GM19328 (cell line): Measurements from ENCODE around the gene LTBP2.

Experiments used
- ATAC-seq: cut with Tn5 transposase; IDR thresholded peaks from one replicate; pipeline ENCODE4 v1.9.1; 2021; ENCODE audit warnings: mild to moderate bottlenecking, moderate library complexity; ENCODE audit not compliant: unreplicated experiment

Gene LTBP2

GRCh38 chr14:74509587-74510222 is 102.3 kb downstream of the LTBP2 start:
- no peak for ATAC-seq

GRCh38 chr14:74508844-74509428 is 103.1 kb downstream of the LTBP2 start:
- ATAC-seq: no peak

- no peak for ATAC-seq
Observed at GRCh38 chr14:74508292-74508731, 103.7 kb downstream of the LTBP2 start.

GRCh38 chr14:74507840-74508239 is 104.2 kb downstream of the LTBP2 start:
- no peak for ATAC-seq

GRCh38 chr14:74507085-74507484 is 105.0 kb downstream of the LTBP2 start:
- no peak for ATAC-seq

DNA sequence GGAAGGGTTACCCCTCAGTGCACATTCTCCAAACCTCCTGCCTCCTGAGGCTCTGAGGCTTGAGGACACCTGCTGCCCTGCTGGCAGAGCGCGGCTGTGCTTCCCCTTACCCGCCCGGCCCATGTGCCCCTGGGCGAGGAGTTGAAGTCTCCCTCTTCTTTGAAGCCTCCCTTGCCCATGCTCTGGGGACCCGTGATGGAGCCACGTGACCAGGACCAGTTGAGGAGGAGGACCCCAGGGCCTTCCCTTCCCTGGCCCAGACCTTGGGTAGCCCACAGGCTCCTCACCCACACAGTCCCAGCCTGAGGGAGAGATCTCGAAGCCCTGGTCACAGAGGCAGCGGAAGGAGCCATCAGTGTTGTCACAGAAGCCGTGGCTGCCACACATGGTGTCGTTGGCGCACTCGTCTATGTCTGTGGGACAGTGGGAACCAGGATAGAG is 105.6 kb downstream of the LTBP2 start:
- ATAC-seq: no peak

DNA sequence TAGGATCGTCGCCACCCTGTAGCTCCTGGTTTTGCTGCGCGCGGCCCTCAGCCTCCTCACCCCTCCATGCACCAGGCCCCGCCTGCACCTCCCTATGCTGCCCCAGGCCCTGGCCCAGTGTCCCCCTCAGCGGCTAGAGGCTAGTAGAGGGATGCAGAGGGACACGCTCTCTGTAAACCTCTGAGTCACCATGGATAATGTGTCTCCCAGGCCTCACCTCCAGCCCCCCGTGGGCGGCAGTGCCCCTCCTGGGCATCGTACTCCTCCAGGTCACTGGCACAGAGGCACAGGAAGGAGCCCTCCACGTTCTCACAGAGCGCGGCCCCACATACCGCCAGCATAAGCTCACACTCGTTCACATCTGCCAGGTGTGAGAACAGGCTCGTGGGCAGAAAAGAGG is 106.2 kb downstream of the LTBP2 start:
- no peak for ATAC-seq

DNA sequence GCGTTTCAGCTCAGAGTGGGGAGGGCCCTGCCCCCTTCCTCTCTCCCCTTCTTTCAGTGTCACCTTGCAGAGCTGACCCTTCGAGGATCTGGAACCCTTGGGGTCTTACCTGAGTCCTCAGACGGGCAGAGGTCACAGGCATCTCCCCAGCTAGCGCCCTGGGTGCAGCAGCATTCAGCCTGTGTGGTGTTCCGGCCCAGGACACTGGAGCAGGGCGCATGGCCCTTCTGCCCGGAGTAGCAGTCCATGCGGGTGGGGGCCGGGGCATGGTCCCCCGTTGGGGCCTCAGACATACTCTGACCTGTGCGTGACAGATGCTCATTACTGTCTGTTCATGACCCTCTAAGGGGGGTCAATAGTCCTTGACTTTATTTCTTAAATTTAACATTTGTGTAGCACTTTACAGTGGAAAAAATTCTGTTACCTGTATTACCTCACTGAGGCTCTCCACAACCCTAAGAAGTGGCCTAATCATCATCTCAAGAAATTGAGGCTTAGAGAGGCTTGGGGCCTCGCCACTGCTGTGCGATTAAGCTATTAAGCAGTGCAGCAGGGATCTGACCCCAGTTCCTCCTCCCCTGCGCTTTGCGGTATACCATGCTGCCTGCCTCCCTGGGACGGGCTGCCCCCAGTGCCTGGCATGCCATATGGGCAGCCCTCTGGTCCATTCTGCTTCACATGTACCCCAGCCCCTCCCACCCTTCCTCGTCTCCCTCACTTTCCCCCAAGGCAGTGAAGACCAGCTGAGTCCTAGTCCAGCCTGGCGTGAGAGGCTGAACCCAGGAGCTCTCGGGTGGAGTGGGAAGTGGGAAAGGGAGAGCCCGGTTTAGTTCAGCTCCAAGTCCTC is 106.9 kb downstream of the LTBP2 start:
- no peak for ATAC-seq

- ATAC-seq: no peak
Observed at GRCh38 chr14:74504412-74504811, 107.6 kb downstream of the LTBP2 start.

DNA sequence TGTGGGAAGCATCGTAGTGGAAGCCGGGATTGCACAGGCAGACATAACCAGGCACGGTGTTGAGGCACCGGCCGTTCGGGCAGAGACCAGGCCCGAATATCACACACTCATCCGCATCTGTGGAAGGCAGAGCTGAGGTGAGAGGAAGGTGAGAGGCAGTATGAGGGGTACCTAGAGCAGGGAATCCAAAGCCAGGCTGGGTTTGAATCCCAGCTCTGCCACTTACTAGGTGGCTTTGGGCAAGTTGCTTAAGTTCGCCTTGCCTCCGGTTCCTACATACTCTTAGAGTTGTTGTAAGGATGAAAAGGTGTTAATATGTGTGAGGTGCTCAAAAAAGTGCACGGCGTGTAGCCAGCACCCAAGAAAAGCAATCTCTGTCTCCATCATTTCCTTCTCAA is 108.1 kb downstream of the LTBP2 start:
- ATAC-seq: no peak

GRCh38 chr14:74503291-74503937 is 108.6 kb downstream of the LTBP2 start:
- no peak for ATAC-seq

DNA sequence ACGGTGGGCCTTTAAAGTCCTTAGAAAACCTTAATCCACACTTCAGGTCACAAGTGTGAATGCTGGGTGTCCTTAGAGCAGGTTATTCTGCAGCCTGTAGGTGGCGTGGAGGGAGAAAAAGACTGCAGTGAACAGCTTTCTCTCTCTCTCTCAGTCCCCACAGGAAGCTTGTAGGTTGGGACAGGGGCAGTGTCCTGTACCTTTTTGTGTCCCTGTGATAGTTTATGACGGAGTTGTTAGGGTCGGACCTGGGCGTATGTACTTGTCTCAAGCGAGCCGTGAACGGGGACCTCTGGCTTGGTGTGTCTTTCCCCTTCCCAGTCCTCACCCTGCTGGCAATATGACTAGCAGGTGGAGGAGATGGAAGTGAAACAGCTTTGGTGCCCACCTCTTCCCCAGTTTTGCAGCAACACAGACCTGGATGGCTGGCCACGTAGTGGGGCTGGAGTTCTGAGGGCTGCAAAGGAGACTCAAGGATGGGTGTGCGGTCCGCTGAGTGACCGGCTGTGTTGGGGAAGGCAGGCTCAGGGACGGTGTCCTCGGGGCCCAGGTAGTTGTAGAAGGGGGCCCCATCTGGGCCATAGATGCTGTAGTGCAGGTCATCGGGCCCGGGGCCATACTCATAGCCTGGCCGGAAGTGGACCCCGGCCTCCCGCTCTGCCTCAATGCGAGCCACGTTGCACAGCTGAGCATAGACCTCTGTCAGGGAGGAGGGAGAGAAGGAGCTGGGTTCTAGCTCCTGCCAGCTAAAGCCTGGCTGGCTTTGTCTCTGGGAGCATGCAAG is 109.6 kb downstream of the LTBP2 start:
- ATAC-seq: no peak

- no peak for ATAC-seq
Observed at GRCh38 chr14:74501691-74502090, 110.3 kb downstream of the LTBP2 start.

GRCh38 chr14:74501135-74501614 is 110.9 kb downstream of the LTBP2 start:
- no peak for ATAC-seq

DNA sequence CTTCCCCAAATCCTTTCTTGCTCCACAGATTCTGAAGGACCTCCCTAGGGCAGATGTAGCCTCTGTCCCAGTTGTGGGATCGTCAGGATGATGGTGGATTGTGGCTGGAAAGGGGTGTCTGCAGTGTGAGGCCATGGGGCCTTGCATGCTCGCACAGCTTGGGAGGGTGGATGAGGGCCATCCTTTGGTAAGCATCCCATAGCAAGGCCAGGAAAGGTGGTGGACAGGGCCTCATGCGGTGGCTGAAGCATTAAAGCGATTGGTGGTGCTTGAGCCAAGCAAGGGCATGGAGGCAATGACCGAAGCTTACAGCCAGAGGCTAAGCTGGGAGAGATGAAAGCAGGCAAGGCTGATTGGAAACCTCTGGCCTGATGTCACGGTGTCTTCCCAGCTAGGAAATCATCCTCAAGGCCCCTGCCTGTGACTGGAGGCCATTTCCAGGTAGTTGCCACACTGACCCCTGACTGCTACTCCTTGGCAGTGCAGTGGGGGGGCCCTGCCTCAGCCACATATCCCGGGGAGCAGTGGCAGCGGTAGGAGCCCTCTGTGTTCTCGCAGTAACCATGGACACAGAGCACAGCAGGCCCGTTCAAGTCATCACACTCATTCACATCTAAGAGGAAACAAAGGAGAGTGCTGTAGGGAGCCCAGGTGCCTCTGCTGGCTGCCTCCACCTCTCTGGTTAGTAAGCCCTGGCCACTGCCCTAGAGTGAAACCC is 111.5 kb downstream of the LTBP2 start:
- ATAC-seq: no peak

DNA sequence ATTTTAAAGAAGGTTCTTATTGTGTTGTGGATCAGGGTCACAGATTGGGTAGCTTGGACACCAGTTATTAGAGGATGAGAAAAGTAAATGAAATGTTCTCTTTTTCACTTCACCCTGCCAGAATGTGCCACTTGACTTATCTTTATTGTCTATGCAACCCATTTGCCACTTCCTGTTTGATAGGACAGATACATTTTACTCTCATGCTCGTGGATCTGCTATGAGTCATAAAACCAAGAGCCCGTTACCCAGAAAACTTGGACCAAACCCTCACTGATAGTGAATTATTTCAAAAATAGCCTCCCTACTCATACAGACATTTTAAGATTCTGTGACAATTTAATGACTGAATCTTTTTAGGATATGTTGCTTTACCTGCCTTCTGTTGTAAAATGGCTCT is 116.7 kb downstream of the LTBP2 start:
- no peak for ATAC-seq

GRCh38 chr14:74493343-74494261 is 118.4 kb downstream of the LTBP2 start, which contains the start of gene ISCA2:
ISCA2 (plus strand) TSS chr14:74493765; CDS start chr14:74493775, 10 bp downstream.
- ATAC-seq: peak; percentile 87

DNA sequence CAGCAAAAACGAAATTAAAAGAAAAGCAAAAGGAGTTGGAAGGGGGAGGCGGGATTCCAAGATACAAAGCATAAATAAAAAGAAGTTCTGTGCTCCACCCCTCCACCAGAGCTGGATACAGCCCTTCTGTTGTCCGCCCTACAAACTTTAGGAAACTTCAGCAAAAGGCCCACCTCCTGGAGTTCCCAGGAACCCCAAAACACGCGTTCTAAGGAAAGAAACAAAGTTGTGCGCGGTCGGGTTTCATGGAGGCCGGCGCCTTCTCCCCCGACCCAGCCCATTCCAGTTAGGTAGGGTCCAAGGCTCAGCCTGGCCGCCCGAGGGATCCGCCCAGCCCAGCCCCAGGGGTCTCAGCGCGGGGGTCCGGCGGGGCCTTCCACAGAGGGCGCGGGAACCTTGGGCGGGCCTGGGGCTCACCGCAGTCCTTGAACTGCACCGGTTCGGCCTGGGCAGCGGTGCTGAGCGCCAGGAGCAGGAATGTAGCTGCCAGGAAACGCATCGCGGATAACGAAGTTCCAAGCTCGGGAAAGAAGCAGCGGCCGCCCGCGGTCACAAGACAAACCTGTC is 119.2 kb downstream of the LTBP2 start, which contains the start of gene NPC2:
NPC2 (minus strand) TSS at position 530 of the 567 bp plus-strand sequence; CDS start at position 499, 31 bp downstream.
- ATAC-seq: peak; percentile 12
